ENCODE data around the gene WSCD1.

WSCD1 gene

GRCh38 chr17:6080711-6081430 is 10.7 kb downstream of the WSCD1 start:
- Mint-ChIP-seq H3K27me3 (ENCODE audit: low read depth, poor library complexity) (peaks cover 7% of the 10 kb centered on the region), H3K4me1 (peaks cover 44% of the 10 kb centered on the region), H3K4me3 (no peak overlapping the region), H3K9me3 (no peaks in the 10 kb centered on the region), H3K27ac (no peak overlapping the region), H3K36me3 (ENCODE audit: low read depth) (no peaks in the 10 kb centered on the region)
- no peak for DNase-seq
- no peak for TF ChIP-seq CTCF (IDR thresholded peaks at IDR 0.05)

GRCh38 chr17:6082335-6082734 is 12.2 kb downstream of the WSCD1 start:
- Mint-ChIP-seq H3K27ac (no peak overlapping the region), H3K4me1 (peaks cover 35% of the 10 kb centered on the region), H3K4me3 (no peak overlapping the region), H3K27me3 (ENCODE audit: low read depth, poor library complexity) (peaks cover 7% of the 10 kb centered on the region), H3K36me3 (ENCODE audit: low read depth) (no peaks in the 10 kb centered on the region), H3K9me3 (no peaks in the 10 kb centered on the region)
- DNase-seq, result no peak
- TF ChIP-seq CTCF (IDR thresholded peaks at IDR 0.05), result no peak

- H3K4me1 Mint-ChIP-seq, result peaks cover 37% of the 10 kb centered on the region
- TF ChIP-seq CTCF (IDR thresholded peaks at IDR 0.05), result no peak
- H3K4me3 Mint-ChIP-seq, result no peak overlapping the region
Measured at GRCh38 chr17:6084311-6085161, 14.4 kb downstream of the WSCD1 start.

GRCh38 chr17:6085812-6086211 is 15.6 kb downstream of the WSCD1 start:
- H3K4me3 Mint-ChIP-seq, result no peak overlapping the region
- no peaks in the 10 kb centered on the region for H3K27me3 Mint-ChIP-seq (ENCODE audit: low read depth, poor library complexity)
- peaks cover 37% of the 10 kb centered on the region for H3K4me1 Mint-ChIP-seq
- H3K9me3 Mint-ChIP-seq, result no peaks in the 10 kb centered on the region
- DNase-seq, result no peak
- no peak overlapping the region for H3K27ac Mint-ChIP-seq
- no peaks in the 10 kb centered on the region for H3K36me3 Mint-ChIP-seq (ENCODE audit: low read depth)
- TF ChIP-seq CTCF (IDR thresholded peaks at IDR 0.05), result no peak

More at GRCh38 chr17:6084311-6085161, 14.4 kb downstream of the WSCD1 start:
- H3K9me3 Mint-ChIP-seq, result no peaks in the 10 kb centered on the region
- H3K36me3 Mint-ChIP-seq (ENCODE audit: low read depth), result no peaks in the 10 kb centered on the region
- no peaks in the 10 kb centered on the region for H3K27me3 Mint-ChIP-seq (ENCODE audit: low read depth, poor library complexity)
- no peak overlapping the region for H3K27ac Mint-ChIP-seq
- DNase-seq, result no peak

GRCh38 chr17:6086603-6087400 is 16.6 kb downstream of the WSCD1 start:
- no peak for TF ChIP-seq CTCF (IDR thresholded peaks at IDR 0.05)
- peaks cover 4% of the 10 kb centered on the region for H3K27me3 Mint-ChIP-seq (ENCODE audit: low read depth, poor library complexity)
- H3K4me1 Mint-ChIP-seq, result peaks cover 37% of the 10 kb centered on the region
- no peak for DNase-seq
- H3K36me3 Mint-ChIP-seq (ENCODE audit: low read depth), result no peaks in the 10 kb centered on the region
- H3K27ac Mint-ChIP-seq, result no peak overlapping the region
- H3K9me3 Mint-ChIP-seq, result no peaks in the 10 kb centered on the region
- H3K4me3 Mint-ChIP-seq, result no peak overlapping the region

Measured in nephron progenitor cell (in vitro differentiated cells).